Measurements from ENCODE around the gene MRGPRE.

Gene MRGPRE

GRCh38 chr11:3213659-3214419 lies 18.4 kb downstream of the MRGPRE start:
- DNase-seq (ENCODE audit: low read depth in 1 of 2, low spot score in 1 of 2) = no peak

GRCh38 chr11:3208272-3208671 lies 23.9 kb downstream of the MRGPRE start:
- no peak for DNase-seq (ENCODE audit: low read depth in 1 of 2, low spot score in 1 of 2)

- DNase-seq (ENCODE audit: low read depth in 1 of 2, low spot score in 1 of 2) = no peak
Observed at GRCh38 chr11:3207526-3208189, 24.6 kb downstream of the MRGPRE start.

GRCh38 chr11:3206922-3207204 lies 25.4 kb downstream of the MRGPRE start:
- no peak for DNase-seq (ENCODE audit: low read depth in 1 of 2, low spot score in 1 of 2)

- DNase-seq (ENCODE audit: low read depth in 1 of 2, low spot score in 1 of 2) = no peak
Observed at GRCh38 chr11:3206156-3206921, 25.9 kb downstream of the MRGPRE start.

GRCh38 chr11:3205261-3206155 lies 26.7 kb downstream of the MRGPRE start:
- DNase-seq (ENCODE audit: low read depth in 1 of 2, low spot score in 1 of 2) = no peak

GRCh38 chr11:3204141-3205015 lies 27.8 kb downstream of the MRGPRE start:
- DNase-seq (ENCODE audit: low read depth in 1 of 2, low spot score in 1 of 2) = no peak

- DNase-seq (ENCODE audit: low read depth in 1 of 2, low spot score in 1 of 2) = no peak
Observed at GRCh38 chr11:3203221-3204043, 28.8 kb downstream of the MRGPRE start.

- no peak for DNase-seq (ENCODE audit: low read depth in 1 of 2, low spot score in 1 of 2)
Observed at GRCh38 chr11:3202759-3203158, 29.5 kb downstream of the MRGPRE start.

GRCh38 chr11:3202305-3202704 lies 29.9 kb downstream of the MRGPRE start:
- DNase-seq (ENCODE audit: low read depth in 1 of 2, low spot score in 1 of 2) = no peak

GRCh38 chr11:3201677-3202181 lies 30.5 kb downstream of the MRGPRE start:
- no peak for DNase-seq (ENCODE audit: low read depth in 1 of 2, low spot score in 1 of 2)

GRCh38 chr11:3201112-3201581 lies 31.1 kb downstream of the MRGPRE start:
- DNase-seq (ENCODE audit: low read depth in 1 of 2, low spot score in 1 of 2) = no peak

GRCh38 chr11:3200388-3201111 lies 31.7 kb downstream of the MRGPRE start:
- no peak for DNase-seq (ENCODE audit: low read depth in 1 of 2, low spot score in 1 of 2)

- no peak for DNase-seq (ENCODE audit: low read depth in 1 of 2, low spot score in 1 of 2)
Observed at GRCh38 chr11:3199537-3200295, 32.5 kb downstream of the MRGPRE start.

- DNase-seq (ENCODE audit: low read depth in 1 of 2, low spot score in 1 of 2) = no peak
Observed at GRCh38 chr11:3198815-3199214, 33.4 kb downstream of the MRGPRE start.

GRCh38 chr11:3197878-3198528 lies 34.2 kb downstream of the MRGPRE start:
- no peak for DNase-seq (ENCODE audit: low read depth in 1 of 2, low spot score in 1 of 2)

GRCh38 chr11:3197044-3197695 lies 35.0 kb downstream of the MRGPRE start:
- no peak for DNase-seq (ENCODE audit: low read depth in 1 of 2, low spot score in 1 of 2)
